Measurements from ENCODE around the gene SBNO2.

DNA sequence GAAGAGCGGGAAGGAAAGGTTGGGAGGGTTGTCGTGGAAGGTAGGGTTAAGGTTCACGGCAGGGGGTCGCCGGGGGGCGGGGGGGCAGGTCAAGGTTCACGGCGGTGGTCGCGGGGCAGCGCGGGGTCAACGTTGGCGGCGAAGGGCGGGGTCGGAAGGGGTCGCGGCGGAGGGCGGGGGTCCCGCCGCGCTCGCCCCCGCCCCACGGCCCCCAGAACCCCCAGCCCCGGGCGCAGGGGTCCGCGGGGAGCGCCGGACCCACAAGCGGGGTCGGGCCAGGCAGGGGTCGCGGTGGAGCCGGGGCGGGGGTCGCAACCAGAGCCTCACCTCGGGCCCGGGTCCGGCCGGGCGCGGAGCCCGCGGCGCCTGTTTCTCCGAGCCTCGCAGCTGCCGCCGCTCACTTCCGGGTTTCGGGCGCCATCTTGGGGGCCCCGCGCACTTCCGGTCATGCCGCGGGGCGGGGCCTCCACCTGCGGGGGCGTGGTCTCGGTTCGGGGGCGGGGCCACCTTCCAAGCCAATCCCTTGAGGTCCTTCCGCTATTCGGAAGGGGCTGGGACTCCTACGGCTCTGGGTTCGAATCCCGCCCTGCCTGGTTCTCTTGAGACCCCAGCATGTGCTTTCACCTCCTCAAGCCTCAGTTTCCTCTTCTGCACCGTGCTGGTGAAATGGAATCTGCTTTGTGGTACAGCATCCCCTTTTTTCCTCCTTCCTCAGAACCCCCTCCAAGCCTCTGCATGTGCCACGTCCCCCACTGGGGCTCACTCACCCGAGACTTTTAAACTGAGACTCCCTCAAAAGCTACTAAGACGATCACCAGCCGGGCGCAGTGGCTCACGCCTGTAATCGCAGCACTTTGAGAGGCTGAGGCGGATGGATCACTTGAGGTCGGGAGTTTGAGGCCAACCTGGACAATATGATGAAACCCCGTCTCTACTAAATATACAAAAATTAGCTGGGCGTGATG lies at the start of gene SBNO2:
- TF ChIP-seq, protein P1, sequence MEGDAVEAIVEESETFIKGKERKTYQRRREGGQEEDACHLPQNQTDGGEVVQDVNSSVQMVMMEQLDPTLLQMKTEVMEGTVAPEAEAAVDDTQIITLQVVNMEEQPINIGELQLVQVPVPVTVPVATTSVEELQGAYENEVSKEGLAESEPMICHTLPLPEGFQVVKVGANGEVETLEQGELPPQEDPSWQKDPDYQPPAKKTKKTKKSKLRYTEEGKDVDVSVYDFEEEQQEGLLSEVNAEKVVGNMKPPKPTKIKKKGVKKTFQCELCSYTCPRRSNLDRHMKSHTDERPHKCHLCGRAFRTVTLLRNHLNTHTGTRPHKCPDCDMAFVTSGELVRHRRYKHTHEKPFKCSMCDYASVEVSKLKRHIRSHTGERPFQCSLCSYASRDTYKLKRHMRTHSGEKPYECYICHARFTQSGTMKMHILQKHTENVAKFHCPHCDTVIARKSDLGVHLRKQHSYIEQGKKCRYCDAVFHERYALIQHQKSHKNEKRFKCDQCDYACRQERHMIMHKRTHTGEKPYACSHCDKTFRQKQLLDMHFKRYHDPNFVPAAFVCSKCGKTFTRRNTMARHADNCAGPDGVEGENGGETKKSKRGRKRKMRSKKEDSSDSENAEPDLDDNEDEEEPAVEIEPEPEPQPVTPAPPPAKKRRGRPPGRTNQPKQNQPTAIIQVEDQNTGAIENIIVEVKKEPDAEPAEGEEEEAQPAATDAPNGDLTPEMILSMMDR (IDR thresholded peaks at IDR 0.05; ENCODE audit: extremely low read depth in 1 of 2, insufficient read depth in 1 of 2, low read depth in 1 of 2, low read length in 2 of 2) = no peak
- TF ChIP-seq, protein P2, sequence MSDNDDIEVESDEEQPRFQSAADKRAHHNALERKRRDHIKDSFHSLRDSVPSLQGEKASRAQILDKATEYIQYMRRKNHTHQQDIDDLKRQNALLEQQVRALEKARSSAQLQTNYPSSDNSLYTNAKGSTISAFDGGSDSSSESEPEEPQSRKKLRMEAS (IDR thresholded peaks at IDR 0.05; ENCODE audit: insufficient read depth, insufficient read length) = no peak

Measured in endothelial cell of umbilical vein (primary cell).